ENCODE measurements around the gene BCAT1.

The BCAT1 gene

DNA sequence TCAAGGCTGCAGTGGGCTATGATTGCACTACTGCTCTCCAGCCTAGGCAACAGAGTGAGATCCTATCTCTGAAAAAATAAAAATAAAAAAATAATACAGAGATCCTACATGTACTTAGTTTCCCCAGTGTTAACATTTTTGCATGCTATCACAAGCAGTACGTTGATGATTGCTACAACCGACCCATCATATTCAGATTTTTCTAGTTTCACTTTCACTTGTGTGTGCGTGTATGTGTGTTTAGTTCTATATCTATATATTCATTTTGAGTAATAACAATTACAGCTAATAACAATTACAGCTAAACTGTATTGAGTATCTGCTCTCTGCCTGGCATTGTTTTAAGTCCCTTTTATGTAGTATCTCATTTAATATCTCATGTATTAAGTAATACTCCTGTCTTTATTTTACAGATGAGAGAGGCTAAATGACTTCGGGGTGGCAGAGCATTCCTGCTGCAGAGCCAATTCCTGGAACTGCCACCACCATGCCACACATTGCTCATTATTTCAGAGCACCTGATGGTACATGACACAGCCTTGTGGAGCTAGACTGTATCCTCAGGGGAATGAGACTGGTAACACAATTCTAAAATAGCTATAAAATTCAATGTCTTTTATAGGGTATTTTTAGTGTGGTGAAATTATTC, 153.1 kb downstream of the BCAT1 start:
- H3K36me3 Mint-ChIP-seq (ENCODE audit: low read depth) = no peaks in the 10 kb centered on the region
- peak overlapping the region; percentile 84 for H3K4me3 Mint-ChIP-seq
- H3K27me3 Mint-ChIP-seq (ENCODE audit: low read depth) = no peaks in the 10 kb centered on the region
- H3K27ac Mint-ChIP-seq = peak overlapping the region; percentile 90
- peaks cover 25% of the 10 kb centered on the region for H3K4me1 Mint-ChIP-seq (ENCODE audit: low read depth)
- no peaks in the 10 kb centered on the region for H3K9me3 Mint-ChIP-seq

DNA sequence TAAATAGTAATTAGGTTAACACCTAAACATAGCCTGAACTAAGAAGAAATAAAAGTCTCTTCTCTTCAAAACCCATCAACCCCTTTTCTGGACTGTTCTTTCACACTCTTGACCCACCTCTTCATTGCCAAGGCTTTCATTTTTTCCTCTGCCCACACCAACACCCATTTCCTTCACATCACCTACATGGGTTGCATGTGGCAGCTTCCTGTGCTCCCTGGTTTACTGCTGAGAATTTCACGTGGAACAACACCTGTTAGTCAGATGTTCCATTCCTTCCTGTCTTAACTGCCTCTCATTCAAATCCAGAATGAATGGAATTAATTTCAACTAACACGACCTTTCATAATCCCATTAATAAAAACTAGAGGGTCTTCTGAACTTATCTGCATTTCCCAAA, 157.3 kb downstream of the BCAT1 start:
- Mint-ChIP-seq H3K27ac (no peak overlapping the region), H3K4me3 (no peak overlapping the region), H3K9me3 (no peaks in the 10 kb centered on the region), H3K36me3 (ENCODE audit: low read depth) (no peaks in the 10 kb centered on the region), H3K4me1 (ENCODE audit: low read depth) (peaks cover 23% of the 10 kb centered on the region), H3K27me3 (ENCODE audit: low read depth) (peaks cover 6% of the 10 kb centered on the region)

DNA sequence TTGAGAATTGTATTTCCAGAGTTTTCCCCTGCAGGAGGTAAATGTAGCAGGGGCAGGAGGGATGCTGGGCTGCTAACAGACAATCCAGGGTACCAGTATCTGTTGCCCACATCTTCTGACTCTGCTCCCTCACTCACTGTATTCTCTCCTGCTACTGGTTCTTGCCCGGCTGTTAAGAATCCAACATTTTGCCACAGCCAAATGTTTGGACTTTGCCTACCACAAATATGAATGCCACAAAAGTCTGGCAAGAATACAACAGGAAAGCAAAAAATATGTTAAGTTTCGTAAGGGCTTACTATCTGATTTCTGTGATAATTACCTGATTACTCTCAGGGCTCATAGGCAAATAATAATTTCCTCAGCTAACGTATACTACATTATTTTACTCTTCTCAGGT, 160.0 kb downstream of the BCAT1 start:
- H3K4me3 Mint-ChIP-seq = no peak overlapping the region
- peaks cover 17% of the 10 kb centered on the region for H3K27me3 Mint-ChIP-seq (ENCODE audit: low read depth)
- no peaks in the 10 kb centered on the region for H3K36me3 Mint-ChIP-seq (ENCODE audit: low read depth)
- no peaks in the 10 kb centered on the region for H3K9me3 Mint-ChIP-seq
- H3K4me1 Mint-ChIP-seq (ENCODE audit: low read depth) = peaks cover 9% of the 10 kb centered on the region
- no peak overlapping the region for H3K27ac Mint-ChIP-seq

DNA sequence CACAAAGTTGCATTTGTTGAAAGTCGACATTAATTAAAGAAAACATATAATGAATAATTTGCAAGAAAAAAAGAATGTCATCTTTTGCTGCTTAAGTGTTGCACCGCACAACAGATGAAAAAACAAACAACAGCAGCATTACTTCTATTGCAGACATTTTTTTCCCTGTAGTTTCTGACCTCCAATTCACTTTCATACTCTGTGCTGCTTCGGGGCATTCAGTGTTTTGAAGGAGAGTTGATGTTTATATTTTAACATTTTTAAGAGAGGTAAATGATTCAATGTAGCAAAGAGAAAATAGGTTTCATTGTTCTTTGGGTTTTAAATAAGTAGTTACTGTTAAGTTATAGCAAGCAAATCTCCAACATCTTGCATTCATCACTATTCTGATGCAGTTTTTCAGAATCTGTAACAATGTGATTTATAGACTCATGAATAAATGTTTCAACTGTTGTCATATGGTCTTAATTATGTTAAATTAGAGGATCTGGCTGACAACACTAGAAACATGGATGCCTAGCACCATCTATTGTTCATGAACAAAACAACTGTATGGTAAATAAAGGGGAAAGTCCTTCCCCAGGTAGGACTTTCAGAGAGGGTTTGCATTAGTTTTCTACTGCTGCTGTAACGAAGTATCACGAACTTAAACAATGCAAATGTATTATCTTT, 168.1 kb downstream of the BCAT1 start:
- Mint-ChIP-seq H3K9me3 (no peaks in the 10 kb centered on the region), H3K27ac (no peak overlapping the region), H3K4me1 (ENCODE audit: low read depth) (no peaks in the 10 kb centered on the region), H3K4me3 (no peak overlapping the region), H3K27me3 (ENCODE audit: low read depth) (peaks cover 25% of the 10 kb centered on the region), H3K36me3 (ENCODE audit: low read depth) (no peaks in the 10 kb centered on the region)

DNA sequence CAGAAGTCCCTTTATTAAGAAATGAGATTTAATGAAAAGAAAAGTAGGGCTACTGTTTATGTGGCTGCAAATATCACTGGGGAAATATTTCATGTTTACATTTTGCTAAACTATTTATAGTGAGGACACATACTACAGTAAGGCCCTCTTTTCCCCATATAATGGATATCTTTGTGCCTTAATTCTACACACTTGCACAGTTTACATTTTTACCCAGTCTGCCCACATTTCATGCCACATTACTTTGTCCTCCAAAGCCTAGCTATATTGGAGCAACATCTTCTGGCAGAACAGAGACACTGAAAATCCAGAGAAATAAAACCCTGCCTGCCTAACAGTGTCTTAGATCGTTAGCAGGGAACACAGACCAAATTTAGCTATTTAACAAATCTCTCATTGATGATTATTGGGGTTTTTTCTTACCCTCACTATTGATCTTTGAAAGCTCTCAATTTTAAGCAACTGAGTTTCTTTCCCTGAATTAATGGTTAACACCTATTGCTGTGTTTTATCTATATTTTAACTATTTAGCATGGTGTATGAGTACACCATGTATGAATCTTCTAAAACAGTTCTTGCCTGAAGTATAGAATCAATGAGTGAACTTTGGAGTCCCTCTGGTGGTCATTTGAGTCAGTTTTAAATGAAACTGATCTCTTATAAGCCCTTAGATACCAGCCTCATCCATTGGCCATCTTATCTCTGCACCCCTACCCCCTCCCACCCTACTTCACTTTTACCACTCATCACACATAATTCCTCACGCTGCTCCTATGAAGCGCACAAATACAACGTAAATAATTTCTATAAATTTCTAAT, 170.2 kb downstream of the BCAT1 start:
- Mint-ChIP-seq H3K4me3 (no peak overlapping the region), H3K9me3 (no peaks in the 10 kb centered on the region), H3K4me1 (ENCODE audit: low read depth) (no peaks in the 10 kb centered on the region), H3K36me3 (ENCODE audit: low read depth) (no peaks in the 10 kb centered on the region), H3K27me3 (ENCODE audit: low read depth) (peaks cover 12% of the 10 kb centered on the region), H3K27ac (no peak overlapping the region)

DNA sequence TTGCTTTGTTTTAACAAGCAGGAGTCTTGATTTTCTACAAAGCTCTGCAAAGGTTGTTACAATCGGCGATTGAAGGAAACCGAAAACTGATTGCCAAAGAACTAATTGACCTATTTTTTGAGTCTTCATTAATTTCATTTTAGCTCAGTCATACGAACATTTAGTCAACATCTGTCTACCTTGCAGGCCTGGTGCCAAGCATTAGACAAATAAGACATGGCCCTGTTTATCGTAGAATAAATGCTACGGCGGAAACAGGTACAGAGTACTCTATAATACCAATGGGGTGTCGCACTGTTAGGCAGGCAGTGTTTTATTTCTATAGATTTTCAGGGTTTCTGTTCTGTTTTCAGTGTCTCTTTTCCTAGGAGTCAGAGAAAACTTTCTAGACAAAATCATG, 171.5 kb downstream of the BCAT1 start:
- Mint-ChIP-seq H3K27me3 (ENCODE audit: low read depth) (peaks cover 1% of the 10 kb centered on the region), H3K4me1 (ENCODE audit: low read depth) (no peaks in the 10 kb centered on the region), H3K9me3 (no peaks in the 10 kb centered on the region), H3K36me3 (ENCODE audit: low read depth) (no peaks in the 10 kb centered on the region), H3K27ac (no peak overlapping the region), H3K4me3 (no peak overlapping the region)

DNA sequence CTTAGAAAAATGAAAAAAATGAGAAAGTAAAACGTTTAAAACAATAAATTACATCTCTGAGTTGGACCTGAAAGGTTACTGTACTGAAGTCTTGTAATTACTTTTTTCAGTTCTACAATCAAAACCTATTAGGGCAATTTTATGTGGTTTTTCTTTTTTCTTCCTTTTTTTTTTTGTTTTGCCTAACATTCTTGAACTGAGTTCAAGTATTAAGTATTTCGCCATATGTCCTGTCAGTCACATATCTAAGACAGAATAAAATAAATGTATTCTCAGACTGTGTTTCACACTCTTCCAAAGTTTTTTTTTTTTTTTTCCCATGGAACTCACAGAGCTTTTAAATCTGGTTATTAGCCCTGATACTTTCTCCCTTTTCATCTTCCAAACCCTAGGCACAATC, 172.0 kb downstream of the BCAT1 start:
- Mint-ChIP-seq H3K4me3 (no peak overlapping the region), H3K27ac (no peak overlapping the region), H3K9me3 (no peaks in the 10 kb centered on the region), H3K4me1 (ENCODE audit: low read depth) (no peaks in the 10 kb centered on the region), H3K27me3 (ENCODE audit: low read depth) (no peaks in the 10 kb centered on the region), H3K36me3 (ENCODE audit: low read depth) (no peaks in the 10 kb centered on the region)

DNA sequence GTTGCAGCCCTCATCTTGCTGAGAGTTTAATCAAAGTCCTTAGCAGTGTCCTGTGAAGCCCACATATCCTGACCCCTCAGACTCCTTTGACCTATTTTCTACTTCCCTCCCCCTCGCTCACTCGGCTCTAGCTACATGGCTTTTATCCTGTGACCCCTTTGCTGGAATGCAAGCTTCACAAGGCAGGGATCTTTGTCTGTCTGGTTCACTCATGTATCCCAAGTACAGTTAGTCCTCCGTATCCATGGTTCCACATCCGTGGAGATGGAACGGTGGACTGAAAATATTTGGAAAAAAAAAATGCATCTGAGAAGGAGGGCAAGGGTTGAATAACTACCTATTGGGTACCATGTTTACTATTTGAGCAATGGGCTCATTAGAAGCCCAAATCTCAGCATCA, 173.8 kb downstream of the BCAT1 start:
- Mint-ChIP-seq H3K4me1 (ENCODE audit: low read depth) (no peaks in the 10 kb centered on the region), H3K4me3 (no peak overlapping the region), H3K27me3 (ENCODE audit: low read depth) (no peaks in the 10 kb centered on the region), H3K36me3 (ENCODE audit: low read depth) (no peaks in the 10 kb centered on the region), H3K27ac (no peak overlapping the region), H3K9me3 (no peaks in the 10 kb centered on the region)

DNA sequence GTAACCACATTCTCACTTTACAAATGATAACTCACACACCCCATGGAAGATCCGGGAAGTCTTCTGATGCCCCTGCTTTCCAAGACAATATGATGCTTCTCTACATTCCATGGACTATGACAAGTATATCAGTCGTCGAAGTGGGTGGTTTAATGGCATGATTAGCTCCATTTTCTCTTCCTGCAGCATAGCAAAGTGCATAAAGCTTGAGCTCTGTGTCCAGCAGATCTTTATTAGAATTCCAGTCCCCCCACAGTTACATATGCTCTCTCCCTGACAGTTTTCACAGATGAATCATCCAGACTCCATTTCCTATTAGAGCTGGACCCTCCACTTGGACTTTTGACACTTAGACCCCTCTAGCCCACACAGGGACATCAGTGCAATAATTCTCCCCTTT, 174.9 kb downstream of the BCAT1 start:
- H3K36me3 Mint-ChIP-seq (ENCODE audit: low read depth) = no peaks in the 10 kb centered on the region
- H3K4me3 Mint-ChIP-seq = no peak overlapping the region
- no peak overlapping the region for H3K27ac Mint-ChIP-seq
- H3K27me3 Mint-ChIP-seq (ENCODE audit: low read depth) = no peaks in the 10 kb centered on the region
- H3K4me1 Mint-ChIP-seq (ENCODE audit: low read depth) = no peaks in the 10 kb centered on the region
- no peaks in the 10 kb centered on the region for H3K9me3 Mint-ChIP-seq

DNA sequence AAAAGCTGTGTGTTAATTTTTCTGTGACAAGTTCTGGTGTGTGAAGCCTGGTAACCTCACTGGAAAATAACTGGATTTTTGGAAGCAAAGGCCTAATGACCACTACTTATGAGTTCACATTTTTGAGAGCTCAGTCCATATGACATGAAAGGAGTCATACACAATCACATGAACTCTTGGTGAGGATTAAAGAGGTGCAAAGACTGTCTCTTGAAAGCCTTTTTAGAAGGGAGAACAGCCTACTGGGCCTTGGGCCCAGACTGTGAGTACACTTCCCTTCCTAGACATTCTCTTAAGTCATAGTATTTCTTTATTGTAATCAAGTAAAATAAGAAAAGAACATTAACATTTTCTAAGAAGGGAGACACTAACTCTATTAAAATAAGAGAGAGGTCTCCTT, 176.1 kb downstream of the BCAT1 start:
- Mint-ChIP-seq H3K27ac (no peak overlapping the region), H3K36me3 (ENCODE audit: low read depth) (no peaks in the 10 kb centered on the region), H3K27me3 (ENCODE audit: low read depth) (no peaks in the 10 kb centered on the region), H3K4me3 (no peak overlapping the region), H3K4me1 (ENCODE audit: low read depth) (no peaks in the 10 kb centered on the region), H3K9me3 (no peaks in the 10 kb centered on the region)

DNA sequence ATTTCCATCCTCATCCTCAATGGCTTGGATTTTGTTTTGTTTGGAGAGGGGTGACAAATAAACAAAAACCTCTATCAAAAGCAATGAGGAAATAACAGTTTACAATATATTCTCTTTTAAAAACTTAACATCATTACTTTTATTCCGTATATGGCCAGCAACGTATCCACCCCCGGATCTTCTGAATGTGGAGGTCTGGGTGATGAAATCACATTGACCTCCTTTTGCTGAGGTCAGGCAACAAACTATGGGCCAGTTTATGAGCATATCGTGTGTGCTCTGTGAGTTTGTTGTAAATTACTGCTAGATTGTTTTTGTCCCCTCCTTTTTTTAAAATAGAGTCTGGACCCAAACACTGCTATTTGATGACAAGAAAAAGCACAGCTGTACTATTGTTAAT, 178.1 kb downstream of the BCAT1 start:
- Mint-ChIP-seq H3K36me3 (ENCODE audit: low read depth) (no peaks in the 10 kb centered on the region), H3K4me3 (no peak overlapping the region), H3K27me3 (ENCODE audit: low read depth) (no peaks in the 10 kb centered on the region), H3K9me3 (no peaks in the 10 kb centered on the region), H3K4me1 (ENCODE audit: low read depth) (no peaks in the 10 kb centered on the region), H3K27ac (no peak overlapping the region)

DNA sequence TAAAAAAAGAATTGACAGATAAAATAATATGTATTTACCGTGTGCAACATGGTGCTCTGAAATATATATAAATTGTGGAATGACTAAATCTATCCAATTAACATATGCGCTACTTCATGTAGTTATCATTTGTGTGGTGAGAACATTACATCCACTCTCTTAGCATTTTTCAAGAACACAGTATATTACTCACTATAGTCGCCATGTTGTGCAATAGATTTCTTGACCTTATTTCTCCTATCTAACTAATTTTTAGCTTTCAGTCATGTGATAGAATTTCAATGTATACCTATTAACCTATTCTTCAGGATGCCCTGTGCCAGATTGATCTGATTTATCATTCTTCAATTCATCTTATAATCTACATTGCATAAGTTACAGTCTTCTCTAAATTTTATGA, 178.6 kb downstream of the BCAT1 start:
- Mint-ChIP-seq H3K4me3 (no peak overlapping the region), H3K27ac (no peak overlapping the region), H3K9me3 (no peaks in the 10 kb centered on the region), H3K27me3 (ENCODE audit: low read depth) (no peaks in the 10 kb centered on the region), H3K36me3 (ENCODE audit: low read depth) (no peaks in the 10 kb centered on the region), H3K4me1 (ENCODE audit: low read depth) (peaks cover 2% of the 10 kb centered on the region)

DNA sequence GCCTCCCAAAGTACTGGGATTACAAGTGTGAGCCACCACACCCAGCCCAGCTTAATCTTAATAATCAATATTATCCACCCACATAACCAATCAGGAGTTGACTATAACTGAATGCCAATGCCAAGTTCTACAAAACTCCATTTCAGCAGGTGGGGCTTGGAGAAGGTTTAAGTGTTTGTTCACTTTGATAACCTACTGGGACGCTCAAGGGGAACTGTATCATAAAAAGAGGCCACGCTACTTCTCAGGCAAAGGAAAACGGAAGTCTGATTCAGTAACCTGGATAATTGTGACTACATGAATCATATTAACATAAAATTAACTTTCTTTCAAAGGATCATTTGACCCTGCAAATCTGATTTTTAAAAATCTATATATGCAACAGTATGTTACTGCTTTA, 179.2 kb downstream of the BCAT1 start:
- no peak overlapping the region for H3K4me3 Mint-ChIP-seq

DNA sequence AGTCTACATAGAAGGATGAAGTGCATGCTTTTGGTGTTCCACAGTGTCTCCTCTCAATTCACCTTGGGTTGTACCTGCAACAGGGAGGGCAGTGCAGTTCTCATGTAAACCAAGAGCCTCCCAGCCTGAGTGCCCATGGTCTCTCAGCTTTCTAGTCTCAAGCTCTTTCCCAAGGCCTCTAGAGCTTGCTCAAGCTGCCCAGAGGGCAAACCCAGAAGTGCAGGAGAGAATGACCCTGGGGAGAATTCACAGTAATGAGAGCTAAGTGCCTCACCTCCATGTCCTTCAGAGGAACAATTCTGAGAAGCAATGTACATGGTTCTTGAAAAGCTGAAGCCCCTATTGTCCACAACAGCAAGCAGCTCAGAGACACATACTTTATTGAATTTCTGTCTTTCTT, 180.5 kb downstream of the BCAT1 start:
- H3K9me3 Mint-ChIP-seq = peaks cover 8% of the 10 kb centered on the region
- H3K27me3 Mint-ChIP-seq (ENCODE audit: low read depth) = no peaks in the 10 kb centered on the region
- H3K4me3 Mint-ChIP-seq = no peak overlapping the region
- H3K36me3 Mint-ChIP-seq (ENCODE audit: low read depth) = peaks cover 3% of the 10 kb centered on the region
- peaks cover 5% of the 10 kb centered on the region for H3K4me1 Mint-ChIP-seq (ENCODE audit: low read depth)
- H3K27ac Mint-ChIP-seq = no peak overlapping the region

More for the DNA sequence above, 179.2 kb downstream of the BCAT1 start:
- peaks cover 2% of the 10 kb centered on the region for H3K36me3 Mint-ChIP-seq (ENCODE audit: low read depth)
- no peaks in the 10 kb centered on the region for H3K27me3 Mint-ChIP-seq (ENCODE audit: low read depth)
- H3K4me1 Mint-ChIP-seq (ENCODE audit: low read depth) = peaks cover 4% of the 10 kb centered on the region
- peaks cover 4% of the 10 kb centered on the region for H3K9me3 Mint-ChIP-seq
- H3K27ac Mint-ChIP-seq = no peak overlapping the region

DNA sequence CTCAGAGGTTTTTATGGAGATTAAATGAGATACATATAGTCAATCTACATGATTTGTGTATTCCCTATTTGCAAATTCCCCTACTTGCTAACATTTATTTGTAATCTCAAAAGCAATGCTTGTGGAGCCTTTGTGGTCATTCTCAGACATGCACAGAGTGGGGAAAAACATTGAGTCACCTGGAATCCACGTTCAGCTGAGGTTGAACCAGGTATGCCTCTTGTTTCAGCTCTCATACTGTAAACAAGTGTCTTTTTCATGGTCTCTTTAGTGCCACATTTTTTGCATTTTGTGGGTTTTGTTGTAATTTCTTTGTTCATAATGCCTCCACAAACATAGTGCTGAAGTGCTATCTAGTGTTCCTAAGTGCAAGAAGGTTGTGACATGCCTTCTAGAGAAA, 181.9 kb downstream of the BCAT1 start:
- Mint-ChIP-seq H3K9me3 (peaks cover 8% of the 10 kb centered on the region), H3K4me1 (ENCODE audit: low read depth) (peaks cover 5% of the 10 kb centered on the region), H3K27ac (no peak overlapping the region), H3K4me3 (no peak overlapping the region), H3K36me3 (ENCODE audit: low read depth) (peaks cover 3% of the 10 kb centered on the region), H3K27me3 (ENCODE audit: low read depth) (no peaks in the 10 kb centered on the region)

All from T-helper 1 cell treated with Interleukin-12 subunit alpha and Interleukin-12 subunit beta and Interleukin-4 antibody, amounts not matched to agents 30 μg/mL and 1 μg/mL, for 36 hours (primary cell).